Testis (tissue), 3 donors: ENCODE measurements around the gene NPIPB8. TPM values are rescaled to one million over a fixed set of nuclear protein-coding genes. Genes with fewer than 3 reads are reported as not detected.
A peak's percentile ranks its signal among the peaks of the same experiment; 100 is the strongest.
"Not testable (repeated sequence)": the region's sequence is repeated elsewhere in the genome, so short reads cannot be mapped to it uniquely, and the experiment has no call there.

Experiments used
- DNase-seq: peaks from one replicate; pipeline ENCODE4 v3.0.0-alpha.2; 2019
- H3K27ac ChIP-seq, 2 donors: fragments of 200-600 bp; sonication (generic); one replicate each; pipeline ENCODE4 v1.5.1; 2019
- H3K27me3 ChIP-seq: fragments of 200-600 bp; sonication (generic); one replicate; pipeline ENCODE4 v1.5.1; 2019
- H3K36me3 ChIP-seq: fragments of 200-600 bp; sonication (generic); one replicate; pipeline ENCODE4 v1.5.1; 2017; ENCODE audit warnings: low read depth; ENCODE audit errors: missing control alignments
- H3K4me1 ChIP-seq: fragments of 200-600 bp; sonication (generic); one replicate; pipeline ENCODE4 v1.5.1; 2019
- H3K4me3 ChIP-seq, 2 donors: fragments of 200-600 bp; sonication (generic); one replicate each; pipeline ENCODE4 v1.5.1; 2017 to 2019
- H3K9me3 ChIP-seq: fragments of 200-600 bp; sonication (generic); one replicate; pipeline ENCODE4 v1.5.1; 2017
- POLR2A ChIP-seq: fragments of 450-650 bp; IDR thresholded peaks from one replicate; pipeline ENCODE4 v1.6.1; 2017; ENCODE audit warnings: antibody characterized with exemption, mild to moderate bottlenecking, moderate library complexity
- WGBS, 2 donors: methylation state at CpG; one replicate each; pipeline ENCODE4 v1.1.5; 2018; 5-methylcytosine and 5-hydroxymethylcytosine counted together
- intact Hi-C: fragments of 100-400 bp; cut with DNase I; formaldehyde crosslinking; loops from one replicate; pipeline ENCODE4 v1.15.1; 2023; ENCODE audit warnings: low total_unique reads
- polyA plus RNA-seq: library from polyadenylated mRNA; stranded (reverse); fragments of 350-450 nt; fragmentation: Illumina TruSeq; extraction: RNeasy Lipid Tissue Mini Kit (QIAGEN cat#74804); gene quantifications from one replicate; pipeline ENCODE4 v1.2.3, GENCODE V29; 2014; ENCODE audit warnings: low read depth, low replicate concordance; ENCODE audit not compliant: insufficient read depth
- total RNA-seq, 2 donors: library from RNA; depleted of rRNA; stranded (reverse); fragments of >200 nt; gene quantifications; one replicate each; pipeline ENCODE4 v1.2.3, GENCODE V29; 2016
- TF ChIP-seq, protein P1 (sequence below), 3 experiments: fragments of 450-650 bp in 2 of 3; fragments of 200-600 bp in 1 of 3; sonication (generic) in 1 of 3; IDR thresholded peaks; one replicate each; pipeline ENCODE4 v1.5.1; 2016 to 2019; ENCODE audit warnings: antibody characterized with exemption in 3 of 3, mild to moderate bottlenecking in 2 of 3, moderate library complexity in 1 of 3

The NPIPB8 gene
- total and polyA plus RNA-seq, 3 donors from 2014 or later, result 5.8 to 13.5 (median 11.5) TPM

DNA sequence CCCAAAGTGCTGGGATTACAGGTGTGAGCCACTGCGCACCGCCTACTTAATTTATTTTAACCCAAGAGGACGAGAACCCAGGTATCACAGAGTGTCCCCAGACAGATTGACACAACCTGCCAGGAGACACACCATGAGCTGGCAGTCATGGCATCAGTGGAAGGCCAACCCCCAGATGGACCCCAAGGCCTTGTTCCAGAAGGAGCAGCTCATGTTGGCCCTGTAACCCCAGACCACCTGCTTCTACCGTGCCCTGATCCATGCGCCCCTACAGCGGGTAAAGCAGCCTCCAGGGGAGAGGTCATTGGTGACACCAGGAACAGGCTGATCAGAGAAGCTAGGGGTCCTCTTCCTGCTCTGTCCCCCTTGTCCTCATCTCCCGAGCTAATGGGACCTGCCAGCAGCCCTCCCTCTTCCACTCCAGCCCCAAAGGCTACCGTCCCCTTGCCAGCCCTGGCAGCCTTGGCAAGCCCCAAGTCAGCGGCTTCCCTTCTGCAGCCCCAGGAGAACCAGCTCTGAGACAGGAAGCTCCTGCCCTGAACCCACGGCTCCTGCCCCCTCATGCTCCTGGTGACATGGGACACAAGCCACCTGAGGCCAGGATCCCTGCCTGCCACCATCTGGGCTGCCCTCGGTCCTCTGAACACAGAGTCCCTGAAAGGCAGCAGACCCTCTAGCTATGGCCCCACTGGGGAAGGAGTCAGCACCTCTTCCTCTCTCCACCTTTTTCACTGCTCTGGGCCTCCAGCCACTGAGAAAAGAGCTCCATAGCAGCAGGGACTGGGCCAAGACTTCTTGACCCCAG is 34.3 kb upstream of the NPIPB8 start:
- TF ChIP-seq POLR2A, result no peak
- no peaks in the 10 kb centered on the region for H3K27me3 ChIP-seq
- intact Hi-C loops, result no loop called here
- H3K27ac ChIP-seq, result no peak overlapping the region
- H3K36me3 ChIP-seq, result no peaks in the 10 kb centered on the region
- no peaks in the 10 kb centered on the region for H3K9me3 ChIP-seq
- H3K4me3 ChIP-seq, result no peak overlapping the region
- H3K4me1 ChIP-seq, result no peaks in the 10 kb centered on the region
- DNase-seq, result no peak
- 79 to 82% methylated on average over 4 to 11 of the region's 11 CpGs for WGBS, 2 donors

DNA sequence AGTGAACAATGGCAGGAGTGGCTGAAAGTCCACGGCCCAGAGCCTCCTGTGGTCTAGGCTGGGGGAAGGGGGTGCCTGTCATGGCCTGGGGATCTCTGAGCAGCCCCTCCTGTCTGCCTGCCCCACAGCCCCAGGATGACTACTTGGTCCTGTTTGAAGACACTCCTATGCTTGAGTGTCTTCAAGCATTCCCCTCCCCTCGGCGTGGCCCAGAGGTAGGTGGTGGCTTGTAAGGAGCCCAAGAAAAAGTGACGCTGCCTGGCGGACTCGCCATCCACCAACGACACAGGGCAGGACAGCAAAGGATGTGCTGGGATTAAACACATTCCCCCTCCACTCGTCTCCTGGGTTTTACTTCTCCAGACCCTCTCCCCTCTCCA is 33.7 kb upstream of the NPIPB8 start:
- intact Hi-C loops, result no loop called here
- DNase-seq, result no peak
- Histone ChIP-seq H3K4me1 (peaks cover 2% of the 10 kb centered on the region), H3K4me3 (no peak overlapping the region), H3K36me3 (no peaks in the 10 kb centered on the region), H3K27ac (no peak overlapping the region), H3K9me3 (no peaks in the 10 kb centered on the region), H3K27me3 (no peaks in the 10 kb centered on the region)
- TF ChIP-seq POLR2A, result no peak
- TF ChIP-seq, protein P1, sequence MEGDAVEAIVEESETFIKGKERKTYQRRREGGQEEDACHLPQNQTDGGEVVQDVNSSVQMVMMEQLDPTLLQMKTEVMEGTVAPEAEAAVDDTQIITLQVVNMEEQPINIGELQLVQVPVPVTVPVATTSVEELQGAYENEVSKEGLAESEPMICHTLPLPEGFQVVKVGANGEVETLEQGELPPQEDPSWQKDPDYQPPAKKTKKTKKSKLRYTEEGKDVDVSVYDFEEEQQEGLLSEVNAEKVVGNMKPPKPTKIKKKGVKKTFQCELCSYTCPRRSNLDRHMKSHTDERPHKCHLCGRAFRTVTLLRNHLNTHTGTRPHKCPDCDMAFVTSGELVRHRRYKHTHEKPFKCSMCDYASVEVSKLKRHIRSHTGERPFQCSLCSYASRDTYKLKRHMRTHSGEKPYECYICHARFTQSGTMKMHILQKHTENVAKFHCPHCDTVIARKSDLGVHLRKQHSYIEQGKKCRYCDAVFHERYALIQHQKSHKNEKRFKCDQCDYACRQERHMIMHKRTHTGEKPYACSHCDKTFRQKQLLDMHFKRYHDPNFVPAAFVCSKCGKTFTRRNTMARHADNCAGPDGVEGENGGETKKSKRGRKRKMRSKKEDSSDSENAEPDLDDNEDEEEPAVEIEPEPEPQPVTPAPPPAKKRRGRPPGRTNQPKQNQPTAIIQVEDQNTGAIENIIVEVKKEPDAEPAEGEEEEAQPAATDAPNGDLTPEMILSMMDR (IDR thresholded peaks at IDR 0.05), result no peak
- 50 to 79% methylated on average over 2 to 8 of the region's 8 CpGs for whole genome bisulfite sequencing, 2 donors

DNA sequence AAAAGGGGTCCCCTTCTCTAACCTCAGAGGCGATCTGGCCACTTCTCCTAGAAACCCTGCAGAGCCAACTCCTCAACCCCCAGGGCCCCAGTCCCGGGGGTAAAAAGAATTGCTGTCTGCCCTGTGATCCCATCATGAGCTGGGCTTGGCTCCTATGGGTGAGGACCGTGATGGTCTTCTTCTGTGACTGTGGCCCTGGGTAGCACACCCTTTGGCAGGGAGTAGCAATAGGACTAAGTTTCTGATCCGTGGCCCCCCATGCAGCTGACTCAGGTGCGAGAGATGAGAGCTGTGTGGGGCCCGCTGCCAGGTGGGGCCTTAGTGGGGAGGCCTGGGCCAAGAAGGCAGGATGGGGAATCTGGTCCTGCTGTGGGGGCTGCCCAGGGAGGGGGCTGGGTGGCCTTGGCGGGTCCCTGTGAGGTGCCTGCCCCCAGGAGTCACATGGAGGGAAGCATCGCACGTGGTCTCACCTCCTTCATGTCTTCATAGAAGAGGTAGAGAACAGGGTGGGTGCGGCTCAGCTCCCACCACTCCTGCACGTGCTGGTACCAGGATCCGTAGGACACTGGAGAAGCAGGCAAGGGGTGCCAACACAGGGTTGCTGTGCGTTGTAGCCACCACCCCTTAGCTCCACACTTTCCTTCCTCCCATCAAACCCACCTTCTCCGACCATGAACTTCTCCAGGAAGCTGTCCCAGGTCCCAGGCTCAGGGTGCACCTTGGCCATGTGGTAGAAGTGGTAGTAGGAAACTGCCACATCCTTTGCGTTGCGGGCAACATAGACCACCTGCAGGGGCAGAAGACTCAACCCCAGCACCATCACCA is 31.4 kb upstream of the NPIPB8 start:
- intact Hi-C loops, result no loop called here
- WGBS, 2 donors, result 85 to 95% methylated on average over 5 to 16 of the region's 16 CpGs
- no peaks in the 10 kb centered on the region for H3K9me3 ChIP-seq
- H3K4me3 ChIP-seq, result no peak overlapping the region
- no peak overlapping the region for H3K27ac ChIP-seq
- no peaks in the 10 kb centered on the region for H3K27me3 ChIP-seq
- TF ChIP-seq, protein P1 (IDR thresholded peaks at IDR 0.05), result no peak
- TF ChIP-seq POLR2A, result no peak
- H3K4me1 ChIP-seq, result peaks cover 17% of the 10 kb centered on the region
- H3K36me3 ChIP-seq, result no peaks in the 10 kb centered on the region
- DNase-seq, result no peak

DNA sequence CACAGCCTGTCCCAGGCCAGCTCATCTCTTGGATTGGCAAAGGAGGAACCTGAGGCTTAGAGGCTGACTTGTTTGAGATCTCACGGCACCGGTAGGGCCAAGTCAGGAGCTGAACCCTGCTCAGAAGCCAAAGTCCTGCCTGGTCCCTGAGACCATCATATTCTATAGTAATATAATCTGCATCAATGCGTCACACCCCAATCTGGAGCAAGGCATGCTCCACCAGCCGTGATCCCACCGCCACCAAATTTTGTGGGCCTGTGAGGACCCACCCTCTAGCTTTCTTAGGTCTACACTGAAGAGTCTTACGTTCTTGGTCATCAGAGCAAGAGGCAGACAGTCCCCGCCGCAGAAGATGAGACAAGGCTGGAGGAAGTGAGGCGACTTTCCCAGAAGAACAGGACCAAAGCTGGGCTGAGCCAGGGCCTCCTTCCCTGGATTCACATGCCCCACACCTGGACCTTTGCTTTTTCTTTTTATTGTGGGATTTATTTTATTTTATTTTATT is 30.7 kb upstream of the NPIPB8 start:
- DNase-seq, result no peak
- no peak overlapping the region for H3K27ac ChIP-seq
- H3K27me3 ChIP-seq, result no peaks in the 10 kb centered on the region
- H3K9me3 ChIP-seq, result no peaks in the 10 kb centered on the region
- TF ChIP-seq, protein P1 (IDR thresholded peaks at IDR 0.05), result no peak
- TF ChIP-seq POLR2A, result no peak
- intact Hi-C loops, result no loop called here
- H3K4me1 ChIP-seq, result peaks cover 17% of the 10 kb centered on the region
- H3K36me3 ChIP-seq, result no peaks in the 10 kb centered on the region
- WGBS, 2 donors, result 96 to 98% methylated on average over 7 to 9 of the region's 9 CpGs
- H3K4me3 ChIP-seq, result no peak overlapping the region

DNA sequence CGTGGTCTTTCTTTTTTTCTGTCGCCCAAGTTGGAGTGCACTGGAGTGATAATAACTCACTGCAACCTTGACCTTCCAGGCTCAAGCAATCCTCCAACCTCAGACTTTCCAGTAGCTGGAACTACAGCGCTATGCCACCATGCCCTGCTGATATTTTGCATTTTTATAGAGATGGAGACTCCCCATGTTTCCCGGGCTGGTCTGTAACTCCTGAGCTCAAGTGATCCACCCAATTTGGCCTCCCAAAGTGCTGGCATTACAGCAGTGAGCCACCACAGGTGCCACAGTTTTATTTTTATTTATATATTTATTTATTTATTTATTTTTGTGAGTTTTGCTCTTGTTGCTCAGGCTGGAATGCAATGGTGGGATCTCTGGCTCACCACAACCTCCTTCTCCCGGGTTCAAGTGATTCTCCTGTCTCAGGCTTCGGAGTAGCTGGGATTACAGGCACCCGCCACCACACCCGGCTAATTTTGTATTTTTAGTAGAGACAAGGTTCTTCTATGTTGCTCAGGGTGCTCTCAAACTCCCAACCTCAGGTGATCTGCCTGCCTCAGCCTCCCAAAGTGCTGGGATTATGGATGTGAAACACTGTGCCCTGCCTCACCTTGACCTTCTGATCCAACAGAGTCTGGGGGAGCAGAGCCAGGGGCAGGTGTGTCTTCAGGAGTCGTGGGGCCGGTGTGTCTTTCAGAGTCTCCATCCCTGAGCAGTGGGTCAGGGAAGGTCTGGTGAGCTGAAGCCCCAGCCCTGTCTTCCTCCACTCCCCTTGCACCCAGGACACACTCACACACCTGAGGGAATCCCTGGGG is 30.0 kb upstream of the NPIPB8 start:
- H3K27me3 ChIP-seq, DNase-seq, H3K36me3 ChIP-seq, H3K4me3 ChIP-seq, H3K9me3 ChIP-seq, intact Hi-C loops, H3K27ac ChIP-seq: not testable (repeated sequence)
- WGBS, 2 donors, result 92 to 95% methylated on average over 10 of the region's 10 CpGs
- peaks cover 17% of the 10 kb centered on the region for H3K4me1 ChIP-seq

DNA sequence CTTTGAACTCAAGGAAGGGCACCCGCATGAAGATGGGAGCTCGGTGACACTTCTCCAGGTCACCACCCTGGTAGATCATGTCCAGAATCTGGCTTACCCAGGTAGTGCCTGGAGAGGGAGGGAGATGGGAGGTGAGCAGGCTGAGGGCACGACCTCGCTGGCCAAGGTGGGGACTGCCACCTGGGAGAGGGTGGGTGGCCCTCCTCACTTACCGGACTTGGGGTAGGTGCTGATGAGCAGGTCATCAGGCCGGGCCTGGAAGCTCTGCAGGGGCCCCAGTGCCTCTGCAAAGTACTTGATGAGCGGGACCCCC is 29.4 kb upstream of the NPIPB8 start:
- H3K4me1 ChIP-seq, result peaks cover 17% of the 10 kb centered on the region
- DNase-seq, H3K27ac ChIP-seq, intact Hi-C loops, H3K4me3 ChIP-seq, H3K9me3 ChIP-seq, H3K36me3 ChIP-seq, H3K27me3 ChIP-seq: not testable (repeated sequence)
- WGBS, 2 donors, result 89 to 100% methylated on average over 3 to 7 of the region's 7 CpGs

DNA sequence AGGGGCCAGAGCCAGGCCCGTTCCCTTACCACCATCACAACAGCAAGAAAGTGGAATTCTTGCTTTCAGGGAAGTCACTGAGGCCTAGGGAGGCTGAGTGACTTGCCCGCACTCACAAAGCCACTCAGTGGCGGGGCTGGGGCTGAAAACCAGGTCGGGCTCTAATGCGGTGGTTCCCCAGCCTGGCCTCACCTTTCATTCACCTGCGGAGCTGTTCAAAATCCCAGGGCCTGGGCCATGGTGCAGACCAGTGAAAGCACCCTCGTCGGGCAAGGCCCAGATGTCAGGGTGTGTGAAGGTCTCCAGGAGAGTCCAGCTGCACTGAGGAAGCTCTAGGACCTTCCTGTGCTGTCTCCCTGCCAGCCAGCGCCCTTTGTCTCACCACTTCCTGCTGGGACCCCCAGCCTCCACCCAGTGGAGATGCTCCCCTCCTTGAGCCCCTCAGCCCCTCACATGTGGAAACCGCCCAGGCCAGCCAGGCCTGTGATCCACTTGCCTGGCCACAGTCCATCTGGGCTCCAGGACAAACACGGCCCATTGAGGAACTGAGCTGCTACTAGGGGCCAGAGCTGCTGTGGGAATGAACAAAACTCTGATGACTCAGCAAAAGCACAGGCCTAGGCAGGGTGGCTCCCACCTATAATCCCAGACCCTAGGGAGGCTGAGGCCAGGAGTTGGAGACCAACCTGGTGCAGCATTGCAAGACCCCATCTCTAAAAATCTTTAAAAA is 28.8 kb upstream of the NPIPB8 start:
- H3K36me3 ChIP-seq, intact Hi-C loops, H3K4me3 ChIP-seq, H3K27me3 ChIP-seq, H3K9me3 ChIP-seq: not testable (repeated sequence)
- Histone ChIP-seq H3K4me1 (peaks cover 17% of the 10 kb centered on the region), H3K27ac (peak overlapping the region in 1 of 2 donors; percentile 45)
- peak; percentile 52 for DNase-seq
- 80% methylated on average over 11 of the region's 11 CpGs; no CpG with 5 or more reads in 1 of the 2 donors for WGBS, 2 donors
